ES-I3 (cell line): ENCODE results near the gene ELMO1.

ENCODE experiments used
- H3K36me3 ChIP-seq: 2 replicates; pipeline ENCODE4 v1.6.1; 2013; ENCODE audit warnings: mild to moderate bottlenecking, low read length, control low read depth, moderate library complexity; ENCODE audit not compliant: insufficient read depth
- H3K4me1 ChIP-seq: 2 replicates; pipeline ENCODE4 v1.6.1; 2013; ENCODE audit warnings: mild to moderate bottlenecking, control low read depth, low read length; ENCODE audit not compliant: insufficient read depth
- H3K9ac ChIP-seq: 2 replicates; pipeline ENCODE4 v1.6.1; 2013; ENCODE audit warnings: low read depth, mild to moderate bottlenecking, low read length, moderate library complexity
- H3K9me3 ChIP-seq: 2 replicates; pipeline ENCODE4 v1.6.1; 2013; ENCODE audit warnings: mild to moderate bottlenecking, low read length, moderate library complexity; ENCODE audit not compliant: control insufficient read depth, insufficient read depth

The ELMO1 gene

DNA sequence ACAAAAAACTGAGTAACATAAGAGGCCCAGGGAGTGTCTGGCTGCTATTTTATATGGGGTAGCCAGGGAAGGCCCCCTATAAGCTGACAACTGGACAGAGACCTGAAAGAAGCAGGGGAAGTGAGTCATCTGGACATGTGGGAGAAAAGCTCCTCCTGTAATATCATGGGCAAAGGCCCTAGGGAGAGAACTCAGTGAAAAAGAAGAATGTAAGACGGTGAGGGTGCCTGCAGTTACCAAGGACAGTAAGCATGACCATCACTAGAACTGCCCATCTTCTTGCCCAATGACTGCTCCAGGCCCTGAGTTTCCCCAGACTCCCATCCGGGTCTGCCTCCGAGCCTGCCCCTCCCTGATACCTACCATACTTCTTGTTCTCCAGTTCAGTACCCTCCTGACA, 2.3 kb downstream of the ELMO1 start:
- H3K36me3 ChIP-seq, result no peaks in the 10 kb centered on the region
- H3K4me1 ChIP-seq, result peaks cover 15% of the 10 kb centered on the region; the same call in 1 of the 2 replicates
- H3K9ac ChIP-seq, result no peak overlapping the region
- H3K9me3 ChIP-seq, result no peaks in the 10 kb centered on the region

DNA sequence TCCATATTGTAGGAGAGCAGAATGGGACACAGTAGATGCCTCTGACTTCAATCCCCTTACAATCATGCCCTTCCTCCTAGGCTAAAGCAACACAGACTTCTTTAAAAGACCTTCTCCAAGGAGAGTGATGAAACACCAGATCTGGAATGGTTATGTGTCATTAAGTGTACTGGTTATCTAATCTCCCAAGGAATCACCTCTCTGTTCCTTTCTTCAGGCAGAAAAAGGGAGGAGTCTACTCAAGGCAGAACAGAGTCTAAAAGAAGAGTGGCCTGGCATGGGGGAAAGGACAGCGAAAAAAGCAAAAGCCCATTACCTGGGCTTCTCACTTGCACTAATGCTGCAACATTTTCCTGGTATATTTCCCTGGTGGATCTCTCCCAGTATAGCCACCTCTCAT, 2.9 kb downstream of the ELMO1 start:
- Histone ChIP-seq H3K9me3 (no peaks in the 10 kb centered on the region), H3K4me1 (peaks cover 15% of the 10 kb centered on the region; the same call in 1 of the 2 replicates), H3K36me3 (no peaks in the 10 kb centered on the region), H3K9ac (no peak overlapping the region)

DNA sequence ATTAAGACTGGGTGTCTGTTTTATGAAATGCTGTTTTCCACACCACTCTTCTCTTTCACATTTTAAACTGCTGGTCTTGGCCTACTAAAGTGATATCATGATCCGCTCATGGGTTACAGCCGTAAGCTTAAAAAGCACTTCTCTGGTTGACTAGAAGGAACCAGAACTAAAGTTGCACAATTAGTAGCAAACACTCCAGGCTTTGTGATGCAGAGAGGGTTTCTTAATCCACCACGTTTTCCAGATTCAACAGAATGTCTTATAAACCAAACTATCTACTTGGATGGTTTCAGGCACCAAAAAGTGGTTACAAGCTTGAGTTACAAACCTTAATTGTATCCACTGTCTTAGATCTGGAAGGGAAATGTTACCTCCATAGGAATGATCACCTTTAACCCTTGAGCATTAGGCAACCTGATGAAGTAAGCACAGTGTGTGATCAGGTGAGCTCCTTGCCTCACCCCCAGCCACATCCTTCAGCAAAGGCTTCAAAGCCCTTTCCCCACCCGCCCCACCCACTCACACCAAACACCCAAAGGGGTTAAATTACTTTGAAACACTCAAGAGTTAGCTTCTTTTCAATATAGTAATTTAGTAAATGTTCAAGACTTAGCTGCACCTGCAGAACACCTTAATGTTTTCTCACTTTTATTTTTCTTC, 3.5 kb downstream of the ELMO1 start:
- Histone ChIP-seq H3K9ac (no peak overlapping the region), H3K4me1 (peaks cover 15% of the 10 kb centered on the region; the same call in 1 of the 2 replicates), H3K9me3 (no peaks in the 10 kb centered on the region), H3K36me3 (no peaks in the 10 kb centered on the region)

DNA sequence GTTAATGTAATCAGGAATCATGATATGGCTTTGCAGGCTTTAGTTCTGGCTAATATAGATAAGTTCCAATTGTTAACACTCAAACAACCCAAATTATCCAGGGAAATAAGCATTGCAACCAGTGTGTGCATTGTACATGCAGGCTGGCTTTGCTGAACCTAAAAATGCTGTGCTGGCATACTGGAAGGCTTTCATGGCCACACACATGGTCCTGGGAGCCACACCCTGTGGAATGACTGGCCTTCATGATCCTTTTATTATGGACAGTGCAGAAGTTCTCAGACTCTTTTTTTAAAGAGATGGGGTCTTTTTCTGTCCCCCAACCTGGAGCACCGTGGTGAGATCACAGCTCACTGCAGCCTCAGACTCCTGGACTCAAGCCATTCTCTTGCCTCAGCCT, 5.0 kb downstream of the ELMO1 start:
- Histone ChIP-seq H3K36me3 (no peaks in the 10 kb centered on the region), H3K9ac (no peak overlapping the region), H3K4me1 (peaks cover 10% of the 10 kb centered on the region; the same call in 1 of the 2 replicates), H3K9me3 (no peaks in the 10 kb centered on the region)

DNA sequence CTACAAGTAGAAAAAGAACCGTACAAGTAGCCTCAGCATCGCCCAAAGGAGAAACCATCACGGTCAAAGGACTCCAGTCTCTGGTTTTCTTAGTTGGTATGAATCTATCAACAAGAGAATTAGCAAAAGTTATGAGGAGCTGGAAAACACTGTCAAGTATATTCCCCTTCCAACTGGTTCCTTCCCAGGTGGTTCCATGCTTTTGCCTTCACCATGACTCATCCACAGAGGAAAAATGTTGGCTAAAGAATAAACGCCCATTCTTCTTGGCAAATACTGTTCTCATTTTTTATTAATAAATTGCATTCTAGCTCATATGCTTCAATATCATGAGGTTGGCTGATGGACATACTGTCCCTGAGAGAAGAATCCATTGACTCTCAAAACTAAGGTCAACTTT, 6.4 kb downstream of the ELMO1 start:
- H3K4me1 ChIP-seq, result peaks cover 10% of the 10 kb centered on the region; the same call in 1 of the 2 replicates
- no peak overlapping the region for H3K9ac ChIP-seq
- no peaks in the 10 kb centered on the region for H3K9me3 ChIP-seq
- H3K36me3 ChIP-seq, result no peaks in the 10 kb centered on the region

DNA sequence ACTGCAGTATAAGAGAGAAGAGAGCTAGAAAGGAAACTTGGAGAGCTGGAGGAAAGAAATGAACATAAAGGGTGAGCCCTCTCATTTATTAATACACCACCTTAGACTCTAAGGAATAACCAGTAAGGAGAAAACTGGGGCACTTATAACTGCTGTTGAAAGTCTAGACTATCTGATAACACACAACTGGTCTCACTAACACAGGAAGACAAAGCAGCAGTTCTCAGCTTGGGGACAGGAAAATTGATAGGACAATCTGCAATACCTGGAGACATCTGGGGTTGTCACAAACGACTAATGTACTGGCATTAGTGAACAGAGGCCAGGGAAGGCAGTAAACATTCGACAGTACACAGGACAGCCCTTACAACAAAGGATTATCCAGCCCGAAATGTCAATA, 6.8 kb downstream of the ELMO1 start:
- no peak overlapping the region for H3K9ac ChIP-seq
- peaks cover 6% of the 10 kb centered on the region; the same call in 1 of the 2 replicates for H3K4me1 ChIP-seq
- H3K9me3 ChIP-seq, result no peaks in the 10 kb centered on the region
- H3K36me3 ChIP-seq, result no peaks in the 10 kb centered on the region

DNA sequence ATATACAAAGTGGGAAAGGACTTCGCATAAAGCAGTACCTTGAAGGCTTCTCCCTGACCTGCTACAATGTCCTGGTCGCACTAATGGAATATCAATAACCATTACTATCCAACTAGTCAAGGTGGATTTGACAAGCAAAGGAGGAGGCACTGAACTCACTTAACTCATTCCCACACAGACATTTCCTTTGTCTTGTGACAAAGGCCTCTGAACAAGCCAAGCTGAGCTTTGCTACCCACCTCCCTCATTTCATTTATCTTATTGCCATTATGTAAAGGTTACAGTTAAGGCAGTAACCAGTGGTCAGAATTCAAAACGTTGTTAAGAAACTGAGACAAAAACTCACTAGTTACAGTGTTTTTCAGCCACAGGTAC, 7.3 kb downstream of the ELMO1 start:
- Histone ChIP-seq H3K36me3 (no peaks in the 10 kb centered on the region), H3K9ac (no peak overlapping the region), H3K4me1 (peaks cover 5% of the 10 kb centered on the region; the same call in 1 of the 2 replicates), H3K9me3 (no peaks in the 10 kb centered on the region)

DNA sequence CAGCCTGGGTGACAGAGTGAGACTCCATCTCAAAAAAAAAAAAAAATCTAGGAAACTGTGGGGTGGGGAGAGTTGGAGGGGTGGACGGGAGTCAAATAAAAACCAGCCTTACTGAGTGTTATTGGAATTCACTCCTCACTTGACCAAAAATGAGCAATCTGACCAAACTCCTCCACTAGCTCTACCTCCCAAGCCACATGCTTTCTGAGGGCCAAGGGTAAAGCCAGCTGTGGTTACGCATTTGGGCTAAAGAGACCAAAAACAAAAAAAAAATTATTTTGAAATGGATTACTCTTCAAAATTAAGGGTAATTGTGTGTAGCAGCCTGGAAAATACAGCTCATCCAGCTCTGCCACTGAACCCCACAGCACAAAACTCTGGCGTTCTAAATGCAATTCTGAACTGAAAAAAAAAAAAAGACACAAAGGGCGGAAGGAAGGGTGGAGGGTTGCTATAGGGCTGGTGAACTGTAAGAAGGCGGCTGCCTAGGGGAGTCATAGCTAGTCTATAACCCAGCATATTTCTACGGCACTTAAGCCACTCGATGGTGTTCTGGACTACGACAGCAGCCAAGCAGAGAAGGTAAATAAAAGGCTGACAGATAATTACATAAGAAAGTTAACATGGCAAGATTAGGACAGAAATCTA, 7.8 kb downstream of the ELMO1 start:
- no peaks in the 10 kb centered on the region for H3K36me3 ChIP-seq
- H3K4me1 ChIP-seq, result peaks cover 5% of the 10 kb centered on the region; the same call in 1 of the 2 replicates
- no peaks in the 10 kb centered on the region for H3K9me3 ChIP-seq
- no peak overlapping the region for H3K9ac ChIP-seq

DNA sequence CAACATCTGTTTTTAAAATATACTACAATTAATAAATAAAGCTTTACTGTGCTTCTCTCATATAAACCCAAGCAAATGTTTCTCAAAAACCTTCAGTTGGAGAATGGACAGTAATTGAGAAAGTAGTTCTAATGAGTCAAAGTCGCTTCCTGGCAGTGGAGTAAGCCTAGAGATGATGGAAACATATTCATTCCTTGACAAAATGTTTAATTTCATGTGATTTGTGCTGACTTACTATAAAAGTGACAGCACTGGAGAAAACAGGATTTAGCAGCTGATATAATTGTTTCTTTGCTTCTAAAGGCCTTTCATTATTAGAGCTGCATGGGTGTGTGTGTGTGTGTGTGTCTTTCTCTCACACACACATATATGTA, 9.0 kb downstream of the ELMO1 start:
- no peaks in the 10 kb centered on the region for H3K9me3 ChIP-seq
- no peak overlapping the region for H3K9ac ChIP-seq
- H3K4me1 ChIP-seq, result peaks cover 1% of the 10 kb centered on the region; the same call in 1 of the 2 replicates
- no peaks in the 10 kb centered on the region for H3K36me3 ChIP-seq

DNA sequence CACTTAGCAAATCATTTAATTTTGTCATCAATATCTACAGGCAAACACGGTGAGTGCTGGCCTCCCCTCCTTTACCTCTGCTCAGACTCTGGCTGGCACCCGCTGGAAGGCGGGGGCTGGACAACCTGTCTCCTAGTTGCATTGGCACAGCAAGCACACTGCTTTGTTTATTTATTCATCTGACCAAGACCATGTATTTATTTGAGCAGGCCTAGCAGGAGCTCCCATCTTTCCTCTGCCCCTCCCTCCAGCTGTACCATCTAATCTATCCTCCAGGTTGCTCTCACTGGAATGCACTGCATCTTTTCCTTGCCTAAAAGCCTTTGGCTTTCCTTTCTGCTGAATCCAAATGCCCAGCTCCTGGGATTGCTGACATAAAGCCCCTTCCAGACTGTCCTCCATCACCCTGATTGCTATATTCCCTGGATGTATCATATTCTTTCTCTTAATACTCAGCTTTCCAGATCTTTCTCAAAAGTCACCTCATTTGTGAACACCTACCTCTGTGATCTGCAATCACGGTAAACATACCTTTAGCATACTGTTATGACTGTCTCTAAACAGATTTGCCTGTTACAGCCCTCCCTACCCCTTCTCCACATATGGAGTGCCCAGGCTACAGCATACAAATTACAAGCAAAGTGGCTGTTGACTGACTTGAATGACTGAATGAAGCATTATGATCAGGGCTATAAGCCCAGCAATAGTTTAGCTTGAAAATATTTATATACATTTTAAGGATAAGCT, 9.6 kb downstream of the ELMO1 start:
- H3K9me3 ChIP-seq, result no peaks in the 10 kb centered on the region
- H3K4me1 ChIP-seq, result peaks cover 6% of the 10 kb centered on the region; the same call in 1 of the 2 replicates
- no peaks in the 10 kb centered on the region for H3K36me3 ChIP-seq
- no peak overlapping the region for H3K9ac ChIP-seq

DNA sequence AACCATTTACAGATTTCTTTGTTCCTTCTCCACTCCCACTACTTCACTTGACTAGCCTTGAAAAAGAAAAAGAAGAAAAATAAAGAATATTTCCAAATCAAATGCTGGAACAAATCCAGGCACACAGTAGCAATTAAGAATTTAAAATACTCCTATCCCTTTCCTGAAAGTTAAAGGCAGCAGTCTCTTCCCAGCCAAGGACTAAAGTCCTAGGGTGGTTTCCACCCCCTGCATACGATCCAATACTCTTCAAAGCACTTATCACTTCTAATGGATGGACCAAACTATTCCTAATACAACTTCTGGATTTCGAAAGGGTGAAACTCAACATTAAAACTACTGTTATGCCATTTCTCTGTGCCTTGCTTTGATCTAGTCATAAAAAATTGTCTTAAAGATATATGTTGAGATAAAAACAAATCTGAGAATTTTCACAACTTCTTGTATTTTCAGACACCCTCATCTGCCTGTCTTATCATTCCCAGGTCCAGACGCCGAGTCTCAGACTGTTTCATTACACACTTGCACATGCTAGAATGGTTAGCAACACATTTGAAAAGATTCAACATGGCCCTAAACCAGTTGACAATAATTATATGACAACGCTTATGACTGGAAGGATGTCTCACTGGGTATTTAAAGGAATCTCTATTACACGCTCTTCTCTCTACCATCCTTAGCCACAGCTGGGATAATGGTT, 13.4 kb downstream of the ELMO1 start:
- Histone ChIP-seq H3K4me1 (peaks cover 6% of the 10 kb centered on the region; the same call in 1 of the 2 replicates), H3K36me3 (no peaks in the 10 kb centered on the region), H3K9me3 (no peaks in the 10 kb centered on the region), H3K9ac (no peak overlapping the region)

DNA sequence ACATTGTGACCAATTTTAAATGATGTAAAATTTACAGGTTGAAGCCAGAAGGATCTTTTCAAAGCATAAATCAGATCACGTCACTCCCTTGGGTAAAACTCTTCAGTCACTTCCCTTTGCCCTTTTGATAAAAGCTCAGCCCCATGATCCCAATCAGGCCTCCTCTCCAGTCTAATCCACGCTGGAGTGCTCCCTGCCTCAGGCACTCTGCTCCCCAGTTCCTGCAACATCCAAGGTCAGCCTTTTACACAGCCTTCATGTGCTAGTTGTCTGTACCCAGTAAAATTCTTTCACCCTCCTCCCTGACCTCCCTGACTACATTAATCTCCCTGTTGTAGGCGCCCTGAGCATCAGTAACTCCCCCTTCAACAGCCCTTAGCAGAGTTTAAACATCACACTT, 14.1 kb downstream of the ELMO1 start:
- Histone ChIP-seq H3K4me1 (peaks cover 6% of the 10 kb centered on the region; the same call in 1 of the 2 replicates), H3K36me3 (no peaks in the 10 kb centered on the region), H3K9ac (no peak overlapping the region), H3K9me3 (no peaks in the 10 kb centered on the region)

DNA sequence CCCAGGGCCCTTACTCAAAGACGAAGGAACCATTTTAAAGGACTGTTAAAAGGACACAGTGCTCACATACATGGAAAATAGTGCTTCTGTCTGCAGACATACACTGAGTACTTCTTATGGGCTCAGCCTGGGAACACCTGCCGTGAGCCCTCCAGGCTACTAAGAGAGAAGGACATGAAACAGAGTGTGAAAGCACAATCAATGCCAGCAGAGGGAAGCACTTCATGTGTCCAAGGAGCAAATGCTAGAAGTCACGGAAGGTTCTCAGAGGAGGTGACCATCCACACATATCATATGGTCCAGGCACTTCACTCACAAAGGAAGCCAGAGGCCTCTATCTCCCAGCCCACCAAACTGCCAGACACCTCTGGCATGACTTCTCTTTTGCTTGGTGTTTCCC, 15.5 kb downstream of the ELMO1 start:
- Histone ChIP-seq H3K9me3 (no peaks in the 10 kb centered on the region), H3K4me1 (peaks cover 6% of the 10 kb centered on the region; the same call in 1 of the 2 replicates), H3K36me3 (no peaks in the 10 kb centered on the region)

DNA sequence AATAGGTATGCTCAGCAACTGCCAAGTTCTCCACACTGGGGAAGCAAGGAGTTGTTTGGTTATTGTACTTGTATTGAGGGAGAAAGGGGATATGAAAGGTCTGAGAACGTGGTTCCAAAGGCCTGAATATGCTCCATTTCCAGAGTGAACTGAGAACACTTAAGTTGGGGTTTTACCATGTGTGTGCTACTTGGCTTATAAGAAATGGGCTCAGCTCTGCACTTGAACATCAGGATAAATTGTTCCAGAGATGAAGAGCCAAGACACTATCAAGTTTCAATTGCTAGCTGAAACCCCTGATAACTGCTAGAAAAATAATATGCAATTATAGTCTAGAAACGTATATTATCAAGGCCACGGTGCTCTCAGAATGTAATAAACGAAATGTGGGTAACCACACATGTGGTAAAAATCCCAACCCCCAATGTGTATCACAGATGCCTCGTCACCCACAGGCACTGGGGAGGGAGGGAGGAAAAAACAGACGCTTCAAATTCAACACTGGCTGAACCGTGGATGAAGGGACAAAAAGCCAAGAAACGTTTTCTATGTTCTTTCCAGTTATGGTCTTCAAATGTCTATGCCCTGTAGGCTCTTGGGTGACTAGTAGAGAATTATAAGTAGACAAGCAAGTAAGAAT, 16.3 kb downstream of the ELMO1 start:
- Histone ChIP-seq H3K9ac (no peak overlapping the region), H3K4me1 (peaks cover 6% of the 10 kb centered on the region; the same call in 1 of the 2 replicates), H3K9me3 (no peaks in the 10 kb centered on the region), H3K36me3 (no peaks in the 10 kb centered on the region)

More for the DNA sequence above, 15.5 kb downstream of the ELMO1 start:
- H3K9ac ChIP-seq, result no peak overlapping the region
